HG02970 (cell line): ENCODE data around the gene USP24.

Experiments
- ATAC-seq: cut with Tn5 transposase; IDR thresholded peaks from one replicate; pipeline ENCODE4 v1.9.1; 2021; ENCODE audit warnings: mild to moderate bottlenecking, moderate library complexity, moderate number of reproducible peaks; ENCODE audit not compliant: unreplicated experiment, low FRiP score

Gene USP24

DNA sequence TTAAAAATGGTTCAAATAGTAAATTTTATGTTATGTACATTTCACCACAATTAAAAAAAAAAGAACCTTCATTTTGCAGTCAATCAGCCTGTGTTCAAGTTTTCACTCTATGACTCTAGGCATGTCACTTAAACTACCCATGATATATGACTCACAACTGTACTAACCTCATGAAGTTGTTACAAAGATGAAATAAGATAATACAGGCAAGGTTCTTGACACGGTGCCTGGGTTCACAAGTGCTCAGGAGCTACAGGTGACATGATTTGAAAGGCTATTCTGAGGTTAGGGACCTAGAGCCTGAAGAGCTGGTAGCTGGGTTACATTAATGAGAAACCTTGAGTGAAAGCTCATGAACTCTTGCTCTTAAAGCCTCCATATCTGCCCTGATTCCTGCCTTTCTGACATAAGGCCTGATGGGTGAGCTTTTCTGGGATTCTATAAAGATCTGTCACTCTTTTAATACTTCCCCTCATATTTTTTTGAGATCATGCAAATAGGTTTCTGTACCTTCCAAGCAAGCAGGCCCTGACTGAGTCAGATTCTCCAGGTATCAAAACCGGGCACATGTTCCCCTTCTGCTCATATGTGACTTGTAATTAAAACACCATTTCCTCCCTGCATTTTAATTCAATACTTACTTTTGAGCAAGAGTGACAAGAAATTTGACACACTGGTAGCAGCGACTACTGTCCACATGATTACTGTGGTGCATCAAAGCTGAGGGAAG lies 141.8 kb downstream of the USP24 start:
- ATAC-seq, result no peak

- no peak for ATAC-seq
Measured at GRCh38 chr1:55071477-55071876, 143.7 kb downstream of the USP24 start.

- no peak for ATAC-seq
Measured at GRCh38 chr1:55070293-55071164, 144.6 kb downstream of the USP24 start.

- no peak for ATAC-seq
Measured at GRCh38 chr1:55069280-55069679, 145.9 kb downstream of the USP24 start.

- ATAC-seq, result no peak
Measured at GRCh38 chr1:55068638-55069037, 146.5 kb downstream of the USP24 start.

DNA sequence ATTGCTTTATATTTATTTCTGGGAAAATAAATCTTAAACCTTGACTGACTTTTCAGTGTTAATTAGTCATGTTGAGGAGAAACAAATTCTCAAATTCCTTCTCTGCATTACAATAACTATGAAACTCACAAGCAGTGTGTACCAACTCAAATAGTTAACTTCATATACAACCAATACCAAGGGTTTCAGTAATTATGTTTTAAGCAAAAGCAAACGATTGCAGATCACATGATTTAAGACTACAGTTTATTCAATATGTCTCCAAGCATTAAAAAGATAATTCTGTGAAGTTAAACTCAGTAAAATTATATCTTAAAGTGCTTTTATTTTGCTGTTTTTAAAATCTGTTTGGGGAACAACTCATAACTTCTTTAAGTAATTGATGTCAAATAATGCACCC lies 147.2 kb downstream of the USP24 start:
- no peak for ATAC-seq

GRCh38 chr1:55067022-55067778 lies 148.0 kb downstream of the USP24 start:
- ATAC-seq, result no peak

DNA sequence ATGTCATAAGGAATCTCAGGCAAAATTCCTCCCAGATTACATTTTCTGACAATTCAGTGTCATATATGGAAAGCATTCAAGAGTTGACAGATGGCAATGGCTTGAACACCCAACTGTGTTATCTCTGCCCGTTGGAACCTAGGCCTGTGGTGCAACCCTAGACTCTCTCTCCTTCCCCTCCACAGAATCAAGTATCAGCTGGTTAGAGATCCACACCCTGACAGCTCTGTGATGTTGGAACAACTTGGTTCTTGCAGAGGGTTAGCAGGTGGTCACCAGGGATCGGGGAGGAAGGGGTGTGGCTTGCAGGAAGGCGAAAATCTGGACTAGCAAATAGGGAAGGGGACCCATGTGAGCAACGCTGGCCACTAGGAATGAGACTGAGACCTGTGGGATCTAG lies 149.5 kb downstream of the USP24 start:
- ATAC-seq, result no peak

DNA sequence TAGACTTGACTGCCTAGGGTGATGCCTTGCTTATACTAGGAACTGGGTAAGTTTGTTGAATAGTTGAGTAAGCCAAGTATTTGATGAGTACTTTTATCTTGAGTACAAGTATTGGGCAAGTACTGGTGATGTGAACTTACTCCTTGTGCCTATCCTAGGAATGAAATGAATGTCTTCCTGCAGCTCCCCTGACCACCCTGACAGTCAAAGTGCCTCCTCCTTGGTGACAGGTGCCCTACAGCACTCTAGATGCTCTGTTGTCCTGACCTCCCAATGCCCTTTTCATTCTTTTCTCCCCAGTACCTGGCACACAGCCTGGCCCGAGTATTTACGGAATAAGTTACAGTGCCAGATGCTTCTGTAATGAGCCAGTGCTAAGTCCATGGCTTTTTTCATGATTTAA lies 150.3 kb downstream of the USP24 start:
- no peak for ATAC-seq

DNA sequence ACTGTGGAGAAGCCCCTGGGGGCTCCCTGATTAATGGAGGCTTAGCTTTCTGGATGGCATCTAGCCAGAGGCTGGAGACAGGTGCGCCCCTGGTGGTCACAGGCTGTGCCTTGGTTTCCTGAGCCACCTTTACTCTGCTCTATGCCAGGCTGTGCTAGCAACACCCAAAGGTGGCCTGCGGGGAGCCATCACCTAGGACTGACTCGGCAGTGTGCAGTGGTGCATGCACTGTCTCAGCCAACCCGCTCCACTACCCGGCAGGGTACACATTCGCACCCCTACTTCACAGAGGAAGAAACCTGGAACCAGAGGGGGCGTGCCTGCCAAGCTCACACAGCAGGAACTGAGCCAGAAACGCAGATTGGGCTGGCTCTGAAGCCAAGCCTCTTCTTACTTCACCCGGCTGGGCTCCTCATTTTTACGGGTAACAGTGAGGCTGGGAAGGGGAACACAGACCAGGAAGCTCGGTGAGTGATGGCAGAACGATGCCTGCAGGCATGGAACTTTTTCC lies 151.0 kb downstream of the USP24 start:
- ATAC-seq, result no peak

DNA sequence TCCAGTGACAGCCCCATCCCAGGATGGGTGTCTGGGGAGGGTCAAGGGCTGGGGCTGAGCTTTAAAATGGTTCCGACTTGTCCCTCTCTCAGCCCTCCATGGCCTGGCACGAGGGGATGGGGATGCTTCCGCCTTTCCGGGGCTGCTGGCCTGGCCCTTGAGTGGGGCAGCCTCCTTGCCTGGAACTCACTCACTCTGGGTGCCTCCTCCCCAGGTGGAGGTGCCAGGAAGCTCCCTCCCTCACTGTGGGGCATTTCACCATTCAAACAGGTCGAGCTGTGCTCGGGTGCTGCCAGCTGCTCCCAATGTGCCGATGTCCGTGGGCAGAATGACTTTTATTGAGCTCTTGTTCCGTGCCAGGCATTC lies 151.6 kb downstream of the USP24 start:
- ATAC-seq, result no peak

DNA sequence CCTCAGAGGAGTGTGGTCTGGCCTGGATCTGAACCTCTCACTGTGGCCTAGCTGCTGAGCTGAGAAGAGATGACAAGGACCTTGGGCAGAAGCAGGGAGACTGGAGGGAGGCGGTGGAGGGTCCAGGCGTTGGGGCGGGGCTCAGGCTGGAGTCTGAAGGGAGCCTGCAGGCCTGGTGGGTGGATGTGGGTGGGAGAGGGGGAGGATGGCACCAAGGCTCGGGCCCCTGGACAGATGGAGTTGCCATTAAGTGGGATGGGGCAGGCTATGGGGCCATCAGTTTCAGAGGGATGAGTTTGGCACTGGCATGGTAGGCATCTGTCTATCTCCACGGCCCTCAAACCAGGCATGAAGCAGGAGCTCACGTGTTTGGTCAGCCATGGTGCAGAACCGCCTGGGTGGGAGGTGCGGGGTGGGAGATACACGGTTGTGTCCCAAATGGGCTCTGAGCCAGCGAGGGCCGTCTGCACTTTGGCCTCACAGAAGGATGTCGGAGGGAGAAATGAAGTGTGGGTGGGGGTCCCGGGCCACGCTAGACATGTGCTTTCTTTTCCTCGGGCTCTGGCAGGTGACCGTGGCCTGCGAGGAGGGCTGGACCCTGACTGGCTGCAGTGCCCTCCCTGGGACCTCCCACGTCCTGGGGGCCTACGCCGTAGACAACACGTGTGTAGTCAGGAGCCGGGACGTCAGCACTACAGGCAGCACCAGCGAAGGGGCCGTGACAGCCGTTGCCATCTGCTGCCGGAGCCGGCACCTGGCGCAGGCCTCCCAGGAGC lies 152.2 kb downstream of the USP24 start:
- no peak for ATAC-seq

- no peak for ATAC-seq
Measured at GRCh38 chr1:55061706-55062321, 153.3 kb downstream of the USP24 start.

DNA sequence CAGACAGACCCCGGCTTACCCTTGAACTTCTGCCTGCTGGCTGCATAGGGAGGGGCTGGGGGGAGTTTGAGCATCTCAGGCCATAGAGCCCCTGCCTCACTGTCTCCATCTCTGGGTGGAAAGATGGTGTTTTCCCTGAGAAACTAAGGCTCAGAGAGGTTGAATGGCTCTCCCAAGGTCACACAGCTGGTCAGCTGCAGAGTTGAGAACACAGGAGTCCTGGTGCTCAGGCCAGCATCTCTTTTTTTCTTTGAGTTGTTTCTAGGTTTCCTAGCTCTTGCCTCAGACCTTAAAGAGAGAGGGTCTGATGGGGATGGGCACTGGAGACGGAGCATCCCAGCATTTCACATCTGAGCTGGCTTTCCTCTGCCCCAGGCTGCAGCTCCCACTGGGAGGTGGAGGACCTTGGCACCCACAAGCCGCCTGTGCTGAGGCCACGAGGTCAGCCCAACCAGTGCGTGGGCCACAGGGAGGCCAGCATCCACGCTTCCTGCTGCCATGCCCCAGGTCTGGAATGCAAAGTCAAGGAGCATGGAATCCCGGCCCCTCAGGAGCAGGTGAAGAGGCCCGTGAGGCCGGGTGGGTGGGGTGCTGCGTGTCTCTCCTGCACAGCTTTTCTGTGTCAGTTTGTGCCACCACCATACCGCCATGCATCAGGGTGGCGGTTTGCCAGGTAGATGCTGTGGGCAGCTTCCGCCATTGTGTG lies 154.0 kb downstream of the USP24 start:
- ATAC-seq, result no peak

DNA sequence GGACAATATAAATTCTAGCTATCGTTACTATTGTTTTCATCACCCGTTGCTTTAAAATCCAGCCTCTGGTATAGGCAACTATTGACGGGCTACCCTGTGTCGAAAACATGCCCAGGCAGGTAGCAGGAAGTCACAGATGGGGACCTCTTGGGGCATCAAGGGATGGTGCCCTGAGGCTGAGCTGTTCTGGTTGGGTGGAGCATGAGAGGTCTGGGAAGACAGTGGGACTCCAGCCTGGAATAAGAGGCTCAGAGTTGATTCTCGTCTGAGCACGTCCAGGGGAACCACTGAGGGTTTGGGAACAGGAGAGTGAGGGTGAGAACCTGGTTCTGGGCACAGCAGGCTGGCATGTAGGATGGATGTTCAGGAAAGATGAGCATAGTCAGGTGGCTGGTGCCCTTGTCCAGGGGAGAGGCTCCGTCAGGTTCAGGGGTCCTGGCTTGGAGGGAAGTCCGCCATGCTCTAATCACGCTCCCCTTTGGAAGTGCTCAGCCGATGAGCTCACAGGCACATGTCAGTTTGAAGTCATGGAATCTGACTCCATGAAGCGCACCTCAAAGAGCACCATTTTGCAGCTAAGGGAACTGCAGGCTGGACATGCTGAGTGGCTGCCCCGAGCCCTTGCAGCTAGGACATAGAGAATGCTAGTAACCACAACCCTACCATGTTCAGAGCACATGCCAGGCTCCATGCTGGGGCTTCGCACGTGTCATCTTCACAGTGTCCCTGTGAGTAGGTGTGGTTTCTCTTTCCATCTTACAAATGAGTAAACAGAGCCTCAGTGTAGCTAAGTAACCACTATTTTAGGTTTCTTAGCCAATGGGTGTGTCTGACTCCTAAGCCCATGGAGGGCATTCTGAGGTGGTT lies 154.8 kb downstream of the USP24 start:
- no peak for ATAC-seq

GRCh38 chr1:55059302-55060132 lies 155.6 kb downstream of the USP24 start:
- no peak for ATAC-seq

GRCh38 chr1:55057956-55058298 lies 157.2 kb downstream of the USP24 start:
- no peak for ATAC-seq
